Coronary artery (tissue), 2 donors: ENCODE results near the gene CNDP2.
"Not testable (repeated sequence)": the region's sequence is repeated elsewhere in the genome, so short reads cannot be mapped to it uniquely, and the experiment has no call there.

Experiments
- DNase-seq: peaks from one replicate; pipeline ENCODE4 v3.0.0-alpha.2; 2017; ENCODE audit warnings: low spot score
- H3K27ac ChIP-seq, 2 donors: fragments of 200-600 bp; sonication (generic); one replicate each; pipeline ENCODE4 v1.5.1; 2016 to 2019
- H3K4me3 ChIP-seq: fragments of 200-600 bp; sonication (generic); 2 replicates; pipeline ENCODE4 v1.5.1; 2016; ENCODE audit warnings: mild to moderate bottlenecking, moderate library complexity
- CTCF ChIP-seq: fragments of 200-600 bp; sonication (generic); IDR thresholded peaks from one replicate; pipeline ENCODE4 v1.5.1; 2019; ENCODE audit warnings: antibody characterized with exemption

Gene CNDP2

GRCh38 chr18:74499633-74500032, 3.5 kb downstream of the CNDP2 start:
- Histone ChIP-seq H3K27ac (peak overlapping the region in 1 of 2 donors; percentile 56), H3K4me3 (peak overlapping the region; percentile 11)
- TF ChIP-seq CTCF = no peak
- no peak for DNase-seq

GRCh38 chr18:74500372-74500771, 4.2 kb downstream of the CNDP2 start:
- H3K4me3 ChIP-seq = peak overlapping the region; percentile 11
- peak overlapping the region in 1 of 2 donors; percentile 54 for H3K27ac ChIP-seq
- no peak for TF ChIP-seq CTCF

GRCh38 chr18:74500774-74501173, 4.6 kb downstream of the CNDP2 start:
- H3K4me3 ChIP-seq, DNase-seq: not testable (repeated sequence)
- H3K27ac ChIP-seq = peak overlapping the region in 1 of 2 donors; percentile 54

More at GRCh38 chr18:74500372-74500771, 4.2 kb downstream of the CNDP2 start:
- DNase-seq = no peak

- no peak overlapping the region for H3K4me3 ChIP-seq
- H3K27ac ChIP-seq = peak overlapping the region in 1 of 2 donors; percentile 54
- TF ChIP-seq CTCF = no peak
- no peak for DNase-seq
Measured at GRCh38 chr18:74501386-74501785, 5.2 kb downstream of the CNDP2 start.

GRCh38 chr18:74503137-74503536, 7.0 kb downstream of the CNDP2 start:
- no peak overlapping the region for H3K4me3 ChIP-seq
- no peak overlapping the region for H3K27ac ChIP-seq
- TF ChIP-seq CTCF = no peak
- peak; percentile 19 for DNase-seq

- Histone ChIP-seq H3K27ac (no peak overlapping the region), H3K4me3 (no peak overlapping the region)
- peak; percentile 56 for DNase-seq
- no peak for TF ChIP-seq CTCF
Measured at GRCh38 chr18:74505776-74506175, 9.6 kb downstream of the CNDP2 start.

GRCh38 chr18:74506448-74507084, 10.4 kb downstream of the CNDP2 start:
- Histone ChIP-seq H3K4me3 (no peak overlapping the region), H3K27ac (no peak overlapping the region)
- no peak for TF ChIP-seq CTCF
- peak; percentile 53 for DNase-seq
